Keratinocyte (primary cell): ENCODE data around the gene NCBP1. TPM values are rescaled to one million over a fixed set of nuclear protein-coding genes. Genes with fewer than 3 reads are reported as not detected.

Experiments used
- DNase-seq: peaks from one replicate; pipeline ENCODE4 v3.0.0-alpha.2; 2011; ENCODE audit warnings: low read depth, missing footprints, low spot score
- FAIRE-seq: peaks from 2 replicates; lab custom pipeline; 2011; peaks lifted over from hg19 to GRCh38; lab: Jason Lieb, UNC
- H2AFZ ChIP-seq: 2 replicates; pipeline ENCODE4 v1.6.0; 2012; ENCODE audit warnings: low read length, control low read depth, inconsistent platforms; ENCODE audit not compliant: control insufficient read depth
- H3K27ac ChIP-seq: 2 replicates; pipeline ENCODE4 v1.5.1; 2011; ENCODE audit warnings: low read length; ENCODE audit not compliant: control insufficient read depth, insufficient read depth
- H3K27me3 ChIP-seq: 3 replicates; pipeline ENCODE4 v1.6.0; 2011; ENCODE audit warnings: low read length; ENCODE audit not compliant: control insufficient read depth, insufficient read depth; ENCODE audit errors: extremely low read depth
- H3K36me3 ChIP-seq, 2 experiments: 2 replicates in 1 of 2; 3 replicates in 1 of 2; pipeline ENCODE4 v1.5.1; 2011; ENCODE audit warnings: low read length in 2 of 2, mild to moderate bottlenecking in 1 of 2; ENCODE audit not compliant: control insufficient read depth in 2 of 2, insufficient read depth in 2 of 2; ENCODE audit errors: extremely low read depth in 1 of 2
- H3K4me1 ChIP-seq: 3 replicates; pipeline ENCODE4 v1.5.1; 2011; ENCODE audit warnings: low read length; ENCODE audit not compliant: control insufficient read depth, insufficient read depth; ENCODE audit errors: extremely low read depth
- H3K4me2 ChIP-seq: 3 replicates; pipeline ENCODE4 v1.6.0; 2011; ENCODE audit warnings: low read depth, low read length; ENCODE audit not compliant: control insufficient read depth, insufficient read depth; ENCODE audit errors: extremely low read depth
- H3K4me3 ChIP-seq, 3 experiments: fragments of 200-600 bp in 1 of 3; sonication (generic) in 1 of 3; 2 replicates in 2 of 3; 3 replicates in 1 of 3; pipeline ENCODE4 v1.5.1; 2011 to 2016; ENCODE audit warnings: low read length in 3 of 3, mild to moderate bottlenecking in 3 of 3, control low read depth in 2 of 3, inconsistent platforms in 1 of 3, low read depth in 1 of 3, mixed read lengths in 1 of 3, mixed run types in 1 of 3, moderate library complexity in 1 of 3; ENCODE audit not compliant: control insufficient read depth in 2 of 3, insufficient read depth in 2 of 3; ENCODE audit errors: extremely low read depth in 1 of 3
- H3K79me2 ChIP-seq: 2 replicates; pipeline ENCODE4 v1.6.0; 2012; ENCODE audit warnings: low read length; ENCODE audit not compliant: control insufficient read depth, insufficient read depth
- H3K9ac ChIP-seq: 3 replicates; pipeline ENCODE4 v1.6.0; 2011; ENCODE audit warnings: low read length; ENCODE audit not compliant: control insufficient read depth, insufficient read depth; ENCODE audit errors: extremely low read depth
- H3K9me1 ChIP-seq: 3 replicates; pipeline ENCODE4 v1.6.0; 2011; ENCODE audit warnings: low read length; ENCODE audit not compliant: control insufficient read depth, insufficient read depth; ENCODE audit errors: extremely low read depth
- H3K9me3 ChIP-seq: 2 replicates; pipeline ENCODE4 v1.5.1; 2012; ENCODE audit warnings: low read depth, low read length; ENCODE audit not compliant: control insufficient read depth
- H4K20me1 ChIP-seq: 3 replicates; pipeline ENCODE4 v1.6.0; 2011; ENCODE audit warnings: low read length; ENCODE audit not compliant: control insufficient read depth, insufficient read depth; ENCODE audit errors: extremely low read depth
- CTCF ChIP-seq, 3 experiments: IDR thresholded peaks in 1 of 3; conservative IDR thresholded peaks in 1 of 3; optimal IDR thresholded peaks in 1 of 3; 2 replicates in 2 of 3; 3 replicates in 1 of 3; pipeline versions ENCODE3 to v1.5.1; 2011; ENCODE audit warnings: low read length in 3 of 3, mild to moderate bottlenecking in 3 of 3, moderate library complexity in 2 of 3, control low read depth in 1 of 3, inconsistent platforms in 1 of 3; ENCODE audit not compliant: insufficient read depth in 2 of 3; ENCODE audit errors: extremely low read depth in 1 of 3
- EZH2 ChIP-seq: IDR thresholded peaks from one replicate; pipeline ENCODE4 v1.6.1; 2012; ENCODE audit warnings: inconsistent platforms, mild to moderate bottlenecking, low read length, moderate library complexity
- dilution Hi-C: fragments of 300-500 bp; cut with MboI; formaldehyde crosslinking; loops from one replicate; pipeline ENCODE4 v1.7.0; 2020; ENCODE audit warnings: low sequenced_read_pairs; ENCODE audit not compliant: extremely low pct_ligation_motif_present
- polyA plus RNA-seq, 5 experiments: library from polyadenylated mRNA; depleted of rRNA in 3 of 5; stranded (reverse) in 3 of 5; stranded (forward) in 1 of 5; unstranded in 1 of 5; fragments of >200 nt; gene quantifications; 1 replicate in 1 of 5; 2 replicates in 3 of 5; 3 replicates in 1 of 5; pipeline versions ENCODE4 v1.2.1 to v1.2.3, GENCODE V29; 2011 to 2012; ENCODE audit warnings: missing spikeins in 2 of 5, low read depth in 1 of 5, low replicate concordance in 1 of 5

The NCBP1 gene
- polyA plus RNA-seq, 1 donor (not counting 4 experiments of a cell fraction or from before 2014, with no cell fraction given): 38.6 TPM

- no peak for FAIRE-seq
- Histone ChIP-seq H2AFZ (no peak overlapping the region), H3K9me3 (no peaks in the 10 kb centered on the region), H3K9ac (no peak overlapping the region), H3K79me2 (peaks cover 72% of the 10 kb centered on the region), H4K20me1 (peaks cover 3% of the 10 kb centered on the region), H3K27ac (no peak overlapping the region), H3K4me2 (peak overlapping the region; percentile 10), H3K27me3 (no peaks in the 10 kb centered on the region), H3K9me1 (peaks cover 4% of the 10 kb centered on the region), H3K4me1 (peaks cover 17% of the 10 kb centered on the region), H3K4me3 (no peak overlapping the region), H3K36me3 (peaks cover 9 to 17% of the 10 kb centered on the region in 2 experiments)
- TF ChIP-seq EZH2 (no peak), CTCF (optimal IDR thresholded peaks at IDR 0.05 in 1 of 3, IDR thresholded peaks at IDR 0.05 in 1 of 3, conservative IDR thresholded peaks at IDR 0.05 in 1 of 3; ENCODE audit: extremely low read depth in 1 of 3, insufficient read depth in 2 of 3, low read length in 3 of 3) (peak in 2 of 3 experiments; percentile 16 to 35)
- no peak for DNase-seq
- dilution Hi-C loops: no loop called here
Observed at GRCh38 chr9:97638666-97639065, 5.0 kb downstream of the NCBP1 start.

GRCh38 chr9:97640325-97640724, 6.7 kb downstream of the NCBP1 start:
- Histone ChIP-seq H3K27ac (no peak overlapping the region), H3K9me3 (no peaks in the 10 kb centered on the region), H3K4me1 (peaks cover 11% of the 10 kb centered on the region), H3K27me3 (no peaks in the 10 kb centered on the region), H2AFZ (no peak overlapping the region), H3K79me2 (peaks cover 57% of the 10 kb centered on the region), H3K9ac (no peak overlapping the region), H3K9me1 (peaks cover 4% of the 10 kb centered on the region), H3K4me2 (no peak overlapping the region), H3K4me3 (no peak overlapping the region), H4K20me1 (peaks cover 3% of the 10 kb centered on the region), H3K36me3 (peaks cover 9 to 17% of the 10 kb centered on the region in 2 experiments)
- dilution Hi-C loops: no loop called here
- TF ChIP-seq EZH2 (no peak), CTCF (optimal IDR thresholded peaks at IDR 0.05 in 1 of 3, IDR thresholded peaks at IDR 0.05 in 1 of 3, conservative IDR thresholded peaks at IDR 0.05 in 1 of 3; ENCODE audit: extremely low read depth in 1 of 3, insufficient read depth in 2 of 3, low read length in 3 of 3) (no peak)
- no peak for DNase-seq
- no peak for FAIRE-seq
